ENCODE measurements around the gene ZMIZ1.

Gene ZMIZ1

GRCh38 chr10:79097021-79097872, 28.5 kb downstream of the ZMIZ1 start:
- DNase-seq (ENCODE audit: low read depth) = no peak

GRCh38 chr10:79098061-79098460, 29.3 kb downstream of the ZMIZ1 start:
- no peak for DNase-seq (ENCODE audit: low read depth)

- DNase-seq (ENCODE audit: low read depth) = no peak
These were observed 29.8 kb downstream of the ZMIZ1 start for GRCh38 chr10:79098596-79099015.

GRCh38 chr10:79099898-79100448, 31.2 kb downstream of the ZMIZ1 start:
- DNase-seq (ENCODE audit: low read depth) = no peak

GRCh38 chr10:79100771-79101170, 32.0 kb downstream of the ZMIZ1 start:
- DNase-seq (ENCODE audit: low read depth) = no peak

GRCh38 chr10:79101560-79102497, 33.1 kb downstream of the ZMIZ1 start:
- DNase-seq (ENCODE audit: low read depth) = peak; percentile 40

GRCh38 chr10:79102498-79102874, 33.7 kb downstream of the ZMIZ1 start:
- no peak for DNase-seq (ENCODE audit: low read depth)

- no peak for DNase-seq (ENCODE audit: low read depth)
These were observed 34.4 kb downstream of the ZMIZ1 start for GRCh38 chr10:79103129-79103528.

GRCh38 chr10:79103585-79103984, 34.8 kb downstream of the ZMIZ1 start:
- DNase-seq (ENCODE audit: low read depth) = no peak

- no peak for DNase-seq (ENCODE audit: low read depth)
These were observed 36.5 kb downstream of the ZMIZ1 start for GRCh38 chr10:79105150-79105739.

- DNase-seq (ENCODE audit: low read depth) = no peak
These were observed 37.1 kb downstream of the ZMIZ1 start for GRCh38 chr10:79105818-79106217.

- DNase-seq (ENCODE audit: low read depth) = no peak
These were observed 37.7 kb downstream of the ZMIZ1 start for GRCh38 chr10:79106256-79107050.

- no peak for DNase-seq (ENCODE audit: low read depth)
These were observed 39.0 kb downstream of the ZMIZ1 start for GRCh38 chr10:79107736-79108264.

GRCh38 chr10:79108728-79109127, 40.0 kb downstream of the ZMIZ1 start:
- no peak for DNase-seq (ENCODE audit: low read depth)

GRCh38 chr10:79111427-79111826, 42.7 kb downstream of the ZMIZ1 start:
- peak; percentile 78 for DNase-seq (ENCODE audit: low read depth)

GRCh38 chr10:79111846-79112614, 43.3 kb downstream of the ZMIZ1 start:
- DNase-seq (ENCODE audit: low read depth) = peak; percentile 31

- peak; percentile 87 for DNase-seq (ENCODE audit: low read depth)
These were observed 44.2 kb downstream of the ZMIZ1 start for GRCh38 chr10:79112881-79113431.

GRCh38 chr10:79113827-79114226, 45.1 kb downstream of the ZMIZ1 start:
- no peak for DNase-seq (ENCODE audit: low read depth)

GRCh38 chr10:79115302-79115701, 46.5 kb downstream of the ZMIZ1 start:
- DNase-seq (ENCODE audit: low read depth) = no peak

GRCh38 chr10:79116368-79116767, 47.6 kb downstream of the ZMIZ1 start:
- no peak for DNase-seq (ENCODE audit: low read depth)

Data from amniotic epithelial cell (primary cell).